ENCODE data around the gene HSD17B14.

GRCh38 chr19:48798937-48799336 is 37.4 kb downstream of the HSD17B14 start:
- TF ChIP-seq CTCF (conservative IDR thresholded peaks at IDR 0.05) (no peak), ZFX (IDR thresholded peaks at IDR 0.05) (no peak)

Measured in C4-2B (cell line).